ENCODE measurements around the gene BCL6. TPM values are rescaled to one million over a fixed set of nuclear protein-coding genes. Genes with fewer than 3 reads are reported as not detected.

The BCL6 gene
- total RNA-seq, 1 donor from 2014 or later: 7.6 TPM

- peak; percentile 10 for TF ChIP-seq CTCF (IDR thresholded peaks at IDR 0.05; ENCODE audit: unreplicated experiment)
- H3K27me3 Mint-ChIP-seq (ENCODE audit: unreplicated experiment): peaks cover 3% of the 10 kb centered on the region
- H3K27ac Mint-ChIP-seq (ENCODE audit: unreplicated experiment): peak overlapping the region; percentile 99
- no peaks in the 10 kb centered on the region for H3K36me3 Mint-ChIP-seq (ENCODE audit: low read depth, unreplicated experiment)
- DNase-seq (ENCODE audit: low spot score): peak; percentile 43
- H3K4me3 Mint-ChIP-seq (ENCODE audit: unreplicated experiment): peak overlapping the region; percentile 93
- H3K4me1 Mint-ChIP-seq (ENCODE audit: unreplicated experiment): peaks cover 35% of the 10 kb centered on the region
- no peaks in the 10 kb centered on the region for H3K9me3 Mint-ChIP-seq (ENCODE audit: unreplicated experiment)
These were observed 808 bp downstream of the BCL6 start for GRCh38 chr3:187744169-187745151.

- DNase-seq (ENCODE audit: low spot score): peak; percentile 42
- peaks cover 3% of the 10 kb centered on the region for H3K27me3 Mint-ChIP-seq (ENCODE audit: unreplicated experiment)
- H3K9me3 Mint-ChIP-seq (ENCODE audit: unreplicated experiment): no peaks in the 10 kb centered on the region
- H3K4me3 Mint-ChIP-seq (ENCODE audit: unreplicated experiment): peak overlapping the region; percentile 93
- H3K36me3 Mint-ChIP-seq (ENCODE audit: low read depth, unreplicated experiment): no peaks in the 10 kb centered on the region
- H3K4me1 Mint-ChIP-seq (ENCODE audit: unreplicated experiment): peaks cover 37% of the 10 kb centered on the region
- H3K27ac Mint-ChIP-seq (ENCODE audit: unreplicated experiment): peak overlapping the region; percentile 19
- no peak for TF ChIP-seq CTCF (IDR thresholded peaks at IDR 0.05; ENCODE audit: unreplicated experiment)
These were observed 1.8 kb downstream of the BCL6 start for GRCh38 chr3:187743195-187744141.

- no peak for DNase-seq (ENCODE audit: low spot score)
- H3K4me3 Mint-ChIP-seq (ENCODE audit: unreplicated experiment): peak overlapping the region; percentile 97
- no peaks in the 10 kb centered on the region for H3K9me3 Mint-ChIP-seq (ENCODE audit: unreplicated experiment)
- no peaks in the 10 kb centered on the region for H3K36me3 Mint-ChIP-seq (ENCODE audit: low read depth, unreplicated experiment)
- H3K27me3 Mint-ChIP-seq (ENCODE audit: unreplicated experiment): peaks cover 3% of the 10 kb centered on the region
- peaks cover 32% of the 10 kb centered on the region for H3K4me1 Mint-ChIP-seq (ENCODE audit: unreplicated experiment)
- no peak overlapping the region for H3K27ac Mint-ChIP-seq (ENCODE audit: unreplicated experiment)
- no peak for TF ChIP-seq CTCF (IDR thresholded peaks at IDR 0.05; ENCODE audit: unreplicated experiment)
These were observed 2.7 kb downstream of the BCL6 start for GRCh38 chr3:187742351-187743171.

- DNase-seq (ENCODE audit: low spot score): peak; percentile 66
- TF ChIP-seq CTCF (IDR thresholded peaks at IDR 0.05; ENCODE audit: unreplicated experiment): peak; percentile 96
- Mint-ChIP-seq H3K4me3 (ENCODE audit: unreplicated experiment) (peak overlapping the region; percentile 97), H3K27me3 (ENCODE audit: unreplicated experiment) (peaks cover 4% of the 10 kb centered on the region), H3K36me3 (ENCODE audit: low read depth, unreplicated experiment) (no peaks in the 10 kb centered on the region), H3K4me1 (ENCODE audit: unreplicated experiment) (peaks cover 39% of the 10 kb centered on the region), H3K27ac (ENCODE audit: unreplicated experiment) (peak overlapping the region; percentile 57), H3K9me3 (ENCODE audit: unreplicated experiment) (no peaks in the 10 kb centered on the region)
These were observed 3.6 kb downstream of the BCL6 start for GRCh38 chr3:187741403-187742350.
